Adrenal gland (tissue), 5 donors: Measurements from ENCODE around the gene TMEM255B.

Experiments
- CTCF ChIP-seq, 6 experiments: fragments of 450-650 bp in 4 of 6; fragments of 200-600 bp in 2 of 6; sonication (generic) in 1 of 6; IDR thresholded peaks; 1 replicate in 5 of 6; 2 replicates in 1 of 6; pipeline versions ENCODE4 v1.5.1 to v1.8.0; 2016 to 2021; ENCODE audit warnings: antibody characterized with exemption in 6 of 6, mild to moderate bottlenecking in 2 of 6, moderate library complexity in 1 of 6
- POLR2A ChIP-seq, 2 donors: fragments of 450-650 bp; IDR thresholded peaks; one replicate each; pipeline ENCODE4 v1.6.1; 2017; ENCODE audit warnings: antibody characterized with exemption in 2 of 2, mild to moderate bottlenecking in 2 of 2, moderate library complexity in 1 of 2
- donor health status: DM: no; HTN: no; CAD: no.

GRCh38 chr13:113845723-113846635, 87.0 kb downstream of the TMEM255B start:
- TF ChIP-seq CTCF (IDR thresholded peaks at IDR 0.05) (no peak), POLR2A (IDR thresholded peaks at IDR 0.05) (no peak)
